CD4-positive, alpha-beta T cell treated with Interleukin-6 at 100 ng/mL for 8 hours (primary cell): ENCODE results near the gene TBC1D5.

ENCODE experiments used
- DNase-seq: peaks from one replicate; pipeline ENCODE4 v3.0.0-alpha.2; 2020; ENCODE audit warnings: mixed read lengths, low spot score

Gene TBC1D5

DNA sequence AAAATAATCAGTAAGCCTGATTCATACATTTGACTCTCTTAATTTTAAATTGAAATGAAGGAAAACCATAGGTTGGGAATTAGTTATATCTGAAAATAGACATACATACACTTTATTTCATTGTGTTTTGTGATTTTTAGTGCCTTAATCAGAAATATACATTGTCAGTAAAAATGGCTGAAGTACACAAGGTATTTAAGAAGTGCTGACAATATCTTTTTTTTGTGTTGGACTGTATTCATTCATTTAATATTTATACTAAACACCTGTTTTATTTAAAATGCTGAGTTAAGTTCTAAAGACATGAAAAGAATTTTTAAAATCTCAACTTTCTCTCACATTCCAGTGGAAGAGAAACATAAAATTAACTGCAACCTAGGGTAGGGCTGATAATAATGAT lies 444.4 kb downstream of the TBC1D5 start:
- no peak for DNase-seq

GRCh38 chr3:17292556-17292955 lies 449.9 kb downstream of the TBC1D5 start:
- DNase-seq: no peak

DNA sequence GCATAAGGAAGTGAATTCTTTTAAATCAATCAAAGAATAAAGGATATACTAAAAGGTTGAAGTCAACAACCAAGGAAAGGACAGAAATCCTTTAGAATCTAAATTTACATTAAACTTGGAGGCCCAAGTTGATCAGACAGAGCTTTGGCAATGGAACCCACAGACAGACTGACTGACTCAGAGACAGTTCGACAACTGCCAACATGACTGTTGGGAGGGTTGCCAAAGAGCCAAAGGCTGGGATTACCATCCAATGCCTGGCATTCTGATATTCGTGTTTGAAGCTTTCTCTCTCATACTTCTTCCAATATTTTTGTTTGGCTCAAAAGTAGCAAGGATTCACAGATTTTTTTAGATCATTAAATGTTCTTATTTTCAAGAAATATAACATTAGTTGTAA lies 451.5 kb downstream of the TBC1D5 start:
- DNase-seq: no peak

DNA sequence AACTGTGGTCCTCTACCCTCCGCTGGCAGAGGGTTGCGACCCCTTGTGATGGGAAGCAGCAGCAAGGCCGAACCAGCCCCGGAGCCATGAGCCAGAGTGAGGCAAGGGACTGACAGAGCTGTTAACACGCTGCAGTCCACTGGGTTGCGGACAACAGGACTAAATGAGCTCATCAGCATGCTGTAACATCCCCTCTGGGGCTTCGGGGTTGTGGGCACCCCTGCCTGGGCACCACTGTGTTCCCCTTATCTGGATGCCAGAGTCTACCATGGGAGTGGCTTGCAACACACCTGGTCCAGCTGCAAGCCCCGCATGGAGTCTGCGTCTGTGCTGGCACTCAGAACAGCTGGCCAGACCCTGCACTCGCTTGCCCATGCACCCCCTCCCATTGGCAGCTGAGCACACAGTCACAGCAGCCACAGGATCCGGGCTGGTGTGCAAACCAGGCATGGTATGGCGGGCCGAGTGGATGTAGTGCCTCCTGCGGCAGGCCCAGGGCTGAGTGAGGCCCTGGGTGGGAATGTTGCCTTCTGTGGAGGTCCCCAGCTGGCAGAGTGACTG lies 453.5 kb downstream of the TBC1D5 start:
- DNase-seq: no peak

- DNase-seq: no peak
Observed at GRCh38 chr3:17287006-17287689, 455.3 kb downstream of the TBC1D5 start.

GRCh38 chr3:17278006-17278405 lies 464.4 kb downstream of the TBC1D5 start:
- no peak for DNase-seq

DNA sequence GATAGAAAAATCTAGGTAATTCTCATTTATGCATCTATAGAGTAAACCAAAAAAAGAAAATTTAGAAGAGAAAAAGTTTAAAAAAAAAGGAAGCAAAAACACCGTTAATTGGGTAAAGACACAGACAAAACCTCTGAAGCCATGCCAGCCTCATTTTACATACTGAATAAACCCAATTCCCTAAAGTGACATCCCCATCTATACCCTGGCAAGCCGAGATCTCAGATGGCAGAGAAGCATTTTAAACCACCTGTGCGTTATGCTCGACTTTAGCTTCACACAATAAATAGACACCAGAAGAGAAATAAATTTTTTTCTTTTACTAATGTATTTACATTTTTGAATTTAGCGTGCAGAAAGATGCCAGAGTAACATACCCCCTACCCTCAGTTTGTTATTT lies 475.6 kb downstream of the TBC1D5 start:
- DNase-seq: no peak

- DNase-seq: no peak
Observed at GRCh38 chr3:17261627-17262369, 480.6 kb downstream of the TBC1D5 start.

- DNase-seq: no peak
Observed at GRCh38 chr3:17260257-17260656, 482.2 kb downstream of the TBC1D5 start.

DNA sequence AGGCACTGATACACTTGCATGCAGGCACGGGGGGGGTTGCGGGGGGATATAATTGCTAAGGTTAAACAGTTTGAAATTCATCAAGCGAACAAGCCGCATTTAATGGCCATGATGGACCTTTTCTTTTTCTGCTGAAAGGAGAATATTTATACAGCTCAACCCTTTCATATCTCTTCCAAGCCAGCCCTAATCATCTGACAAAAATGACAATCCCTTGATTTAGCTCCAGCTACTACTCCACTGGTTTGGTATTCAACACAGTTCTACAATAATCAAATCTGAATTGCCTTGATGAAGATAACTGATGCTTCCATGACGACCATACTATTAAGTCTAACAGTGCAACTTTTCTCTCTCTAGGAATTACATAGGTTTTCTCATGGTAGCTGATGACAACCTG lies 482.7 kb downstream of the TBC1D5 start:
- no peak for DNase-seq

GRCh38 chr3:17258823-17259436 lies 483.5 kb downstream of the TBC1D5 start:
- DNase-seq: peak; percentile 35

GRCh38 chr3:17257269-17257668 lies 485.2 kb downstream of the TBC1D5 start:
- no peak for DNase-seq

DNA sequence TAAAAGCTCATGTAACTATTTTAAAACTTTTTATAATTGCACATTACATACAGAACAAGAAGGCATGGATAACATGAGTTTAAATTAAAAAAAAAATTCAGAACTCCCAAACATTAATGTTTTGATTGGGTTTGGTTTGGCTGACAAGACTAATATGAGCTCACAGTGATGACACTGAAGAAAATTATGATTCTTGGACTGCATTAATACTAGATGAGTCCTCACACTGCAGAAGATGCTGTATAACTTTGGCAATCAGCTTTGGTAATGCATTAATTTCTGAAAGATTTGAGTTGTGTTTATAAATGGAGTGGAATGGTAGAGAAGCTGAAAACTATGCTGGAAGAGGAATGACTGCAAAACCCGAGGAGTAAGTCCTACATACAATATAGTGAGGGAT lies 498.8 kb downstream of the TBC1D5 start:
- no peak for DNase-seq

DNA sequence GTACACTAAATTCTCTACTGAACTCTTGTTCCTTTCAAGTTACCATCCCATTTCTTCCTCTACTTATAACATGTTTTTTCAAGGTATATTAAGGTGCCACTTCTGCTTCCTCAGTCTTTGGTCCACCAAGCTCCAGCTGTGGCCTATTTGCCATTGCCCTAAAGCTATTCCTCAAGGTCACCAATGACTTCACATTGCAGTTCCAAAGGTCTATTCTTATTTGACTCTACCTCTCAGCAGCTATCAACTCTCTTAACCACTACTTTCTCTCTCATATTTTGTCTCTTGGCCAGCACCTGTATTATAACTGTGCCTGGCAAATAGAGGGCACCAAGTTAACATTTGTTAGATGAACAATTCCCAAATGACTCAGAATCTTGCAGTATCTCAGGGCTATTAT lies 503.0 kb downstream of the TBC1D5 start:
- DNase-seq: no peak

DNA sequence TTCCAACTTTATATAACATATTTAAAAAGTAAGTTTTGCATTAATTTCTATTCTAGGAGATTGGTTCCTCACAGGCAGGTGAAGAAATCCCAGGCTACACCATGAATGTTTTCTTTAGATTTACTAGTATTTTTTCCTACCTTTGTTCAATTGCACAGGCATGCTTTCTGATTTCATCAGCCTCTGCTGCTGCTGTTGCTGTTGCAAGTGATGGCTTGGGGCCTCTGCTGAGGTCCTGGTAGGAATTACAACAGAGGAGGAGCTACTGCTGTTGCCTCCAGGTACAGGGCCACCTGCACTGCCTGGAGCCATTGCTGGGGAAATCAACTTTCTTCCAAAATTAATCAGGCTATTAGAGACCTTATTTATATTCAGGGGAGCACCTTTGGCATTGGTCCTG lies 504.4 kb downstream of the TBC1D5 start:
- no peak for DNase-seq

GRCh38 chr3:17235310-17235709 lies 507.1 kb downstream of the TBC1D5 start:
- DNase-seq: no peak

DNA sequence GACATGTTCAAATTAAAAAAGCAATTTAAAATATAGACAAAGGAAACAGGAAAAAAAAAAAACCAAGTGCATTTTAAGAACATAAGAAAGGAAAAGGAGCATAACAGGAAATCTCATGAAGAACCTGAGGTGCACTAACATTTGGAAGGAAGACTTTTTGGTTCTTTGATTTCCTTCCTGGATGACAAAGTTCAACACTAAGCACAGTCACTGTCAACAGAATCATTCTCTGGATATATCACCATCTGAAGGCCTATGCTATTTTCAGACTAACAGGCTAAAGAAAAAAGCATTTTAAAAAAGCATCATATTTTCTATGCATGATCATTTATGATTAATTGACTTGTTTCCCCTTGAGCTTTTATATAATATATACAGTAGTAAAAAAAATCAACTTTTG lies 508.0 kb downstream of the TBC1D5 start:
- no peak for DNase-seq

DNA sequence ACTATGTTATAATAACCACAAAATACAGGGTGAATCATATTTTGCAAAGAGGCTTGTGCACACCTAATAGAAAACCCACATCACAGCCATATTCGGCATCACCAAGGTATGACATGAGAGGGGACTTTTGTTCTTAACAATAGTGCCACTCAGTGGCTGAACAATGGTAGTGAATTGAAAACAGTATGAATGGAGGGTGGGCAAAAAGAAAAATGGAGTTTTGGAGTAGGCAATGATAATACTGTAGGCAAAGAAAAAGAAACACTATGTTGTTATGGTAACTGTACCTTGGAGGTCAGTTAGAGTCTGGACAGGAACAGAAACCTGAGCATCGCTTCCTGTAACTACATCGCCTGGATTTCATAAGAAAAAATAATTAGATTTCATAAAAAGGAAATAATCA lies 509.0 kb downstream of the TBC1D5 start:
- peak; percentile 66 for DNase-seq

DNA sequence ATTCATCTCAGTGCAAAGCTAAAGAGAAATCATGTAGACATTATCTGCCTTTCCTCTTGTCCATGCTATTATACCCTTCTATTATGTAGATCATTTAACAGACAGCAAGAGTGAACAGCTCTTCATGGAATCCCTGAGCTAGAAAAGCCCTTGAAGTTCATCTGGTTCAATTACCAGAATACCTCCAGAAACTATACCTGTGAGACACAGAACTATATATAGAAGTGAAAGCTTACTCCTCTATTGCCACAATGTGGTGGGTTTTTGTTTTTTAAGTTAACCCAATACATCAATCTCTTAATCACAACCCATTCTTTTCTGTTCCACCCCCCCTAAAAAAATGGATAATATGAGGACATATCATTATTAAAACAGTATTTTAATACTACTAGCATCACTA lies 510.0 kb downstream of the TBC1D5 start:
- no peak for DNase-seq

GRCh38 chr3:17231537-17232261 lies 510.7 kb downstream of the TBC1D5 start:
- no peak for DNase-seq

GRCh38 chr3:17227472-17227871 lies 515.0 kb downstream of the TBC1D5 start:
- DNase-seq: no peak

GRCh38 chr3:17221529-17221928 lies 520.9 kb downstream of the TBC1D5 start:
- DNase-seq: no peak
